AG04450 (cell line): ENCODE data around the gene MAGI2. TPM values are rescaled to one million over a fixed set of nuclear protein-coding genes. Genes with fewer than 3 reads are reported as not detected.

Experiments
- CTCF ChIA-PET: fragments of 300-600, 350-600 bp; formaldehyde crosslinking; extraction: SDS; loops from one replicate; lab custom pipeline; 2022; ENCODE audit warnings: antibody characterized with exemption, inconsistent platforms; lab: Charles Lee
- POLR2A ChIA-PET: fragments of 350-600 bp; formaldehyde crosslinking; extraction: SDS; loops from one replicate; lab custom pipeline; 2021; ENCODE audit warnings: antibody characterized with exemption, inconsistent platforms; lab: Yijun Ruan, JAX
- DNase-seq: peaks from one replicate; pipeline ENCODE4 v3.0.0-alpha.2; 2011; ENCODE audit warnings: low read depth, low spot score
- H3K27ac ChIP-seq: one replicate; pipeline ENCODE4 v1.5.1; 2012; ENCODE audit warnings: low read depth, low read length, control low read depth
- H3K27me3 ChIP-seq: one replicate; pipeline ENCODE4 v1.6.0; 2012; ENCODE audit warnings: low read length; ENCODE audit not compliant: control insufficient read depth, insufficient read depth
- H3K4me3 ChIP-seq: 2 replicates; pipeline ENCODE4 v1.5.1; 2011; ENCODE audit warnings: mild to moderate bottlenecking, low read depth, low read length, control low read depth
- H3K9me3 ChIP-seq: 2 replicates; pipeline ENCODE4 v1.5.1; 2012; ENCODE audit warnings: low read length; ENCODE audit not compliant: control insufficient read depth, insufficient read depth
- CTCF ChIP-seq: IDR thresholded peaks from 2 replicates; pipeline ENCODE4 v1.5.1; 2011; ENCODE audit warnings: low read depth, low read length, control low read depth, inconsistent platforms
- polyA plus RNA-seq: library from polyadenylated mRNA; depleted of rRNA; stranded (reverse); fragments of >200 nt; gene quantifications from 2 replicates; pipeline ENCODE4 v1.2.3, GENCODE V29; 2011

The MAGI2 gene
- polyA plus RNA-seq, 1 experiment: 2.3 TPM

GRCh38 chr7:78023191-78023590 is 1430.3 kb downstream of the MAGI2 start:
- DNase-seq: no peak
- no peak overlapping the region for H3K4me3 ChIP-seq
- H3K27ac ChIP-seq: no peak overlapping the region
- H3K9me3 ChIP-seq: no peaks in the 10 kb centered on the region
- CTCF ChIA-PET: no interaction called here
- no peak for TF ChIP-seq CTCF
- POLR2A ChIA-PET: no interaction called here
- H3K27me3 ChIP-seq: no peaks in the 10 kb centered on the region

- no peaks in the 10 kb centered on the region for H3K9me3 ChIP-seq
- no peaks in the 10 kb centered on the region for H3K27me3 ChIP-seq
- H3K27ac ChIP-seq: no peak overlapping the region
- DNase-seq: no peak
- no peak overlapping the region for H3K4me3 ChIP-seq
- no peak for TF ChIP-seq CTCF
- POLR2A ChIA-PET: no interaction called here
- CTCF ChIA-PET: no interaction called here
These were observed 1431.3 kb downstream of the MAGI2 start for GRCh38 chr7:78022165-78022564.

GRCh38 chr7:78020874-78021249 is 1432.6 kb downstream of the MAGI2 start:
- H3K27me3 ChIP-seq: no peaks in the 10 kb centered on the region
- no peak for TF ChIP-seq CTCF
- no peaks in the 10 kb centered on the region for H3K9me3 ChIP-seq
- no peak overlapping the region for H3K4me3 ChIP-seq
- DNase-seq: no peak
- no peak overlapping the region for H3K27ac ChIP-seq
- CTCF ChIA-PET: interaction anchor here (0.5 to 2.3 kb wide), 32 partner anchors 9 to 1260 kb away, joined by 3 to 14 read pairs (median 4); no protein-coding TSS in a partner anchor
- POLR2A ChIA-PET: interaction anchor here (1.0 kb wide), 1 partner anchor 113 kb away, joined by 6 read pairs; no protein-coding TSS in a partner anchor

GRCh38 chr7:78020136-78020873 is 1433.2 kb downstream of the MAGI2 start:
- peak overlapping the region; percentile 64 for H3K4me3 ChIP-seq
- CTCF ChIA-PET: interaction anchor here (0.5 to 2.3 kb wide), 38 partner anchors 10 to 1261 kb away, joined by 3 to 14 read pairs (median 4); no protein-coding TSS in a partner anchor
- no peaks in the 10 kb centered on the region for H3K27me3 ChIP-seq
- peak; percentile 72 for DNase-seq
- POLR2A ChIA-PET: interaction anchor here (0.6 to 1.0 kb wide), 2 partner anchors 114 to 491 kb away, joined by 3 to 6 read pairs; no protein-coding TSS in a partner anchor
- no peaks in the 10 kb centered on the region for H3K9me3 ChIP-seq
- H3K27ac ChIP-seq: peak overlapping the region; percentile 77
- TF ChIP-seq CTCF: peak; percentile 72
